ENCODE measurements around the gene SPATA31D1. TPM values are rescaled to one million over a fixed set of nuclear protein-coding genes. Genes with fewer than 3 reads are reported as not detected.

Gene SPATA31D1
- total RNA-seq, 2 donors from 2014 or later, result not detected

GRCh38 chr9:82031538-82032280 is 43.1 kb downstream of the SPATA31D1 start:
- H3K4me3 ChIP-seq, result no peak overlapping the region
- no peak overlapping the region for H3K27ac ChIP-seq
- intact Hi-C loops (cut with DNase I), result no loop called here
- no peaks in the 10 kb centered on the region for H3K4me1 ChIP-seq
- ATAC-seq (peak; percentile 63), DNase-seq (peak; percentile 28 to 74 (median 36))
- WGBS, 2 donors, result 44 to 56% methylated on average over 5 of the region's 5 CpGs
- no peaks in the 10 kb centered on the region for H3K36me3 ChIP-seq (replicated peaks in 1 of 2; ENCODE audit: insufficient read depth in 1 of 2, low read depth in 2 of 2)
- H3K9me3 ChIP-seq, result no peaks in the 10 kb centered on the region
- H3K27me3 ChIP-seq, result no peaks in the 10 kb centered on the region
- TF ChIP-seq CTCF (IDR thresholded peaks at IDR 0.05) (no peak), POLR2A (IDR thresholded peaks at IDR 0.05) (no peak)

- intact Hi-C loops (cut with DNase I), result no loop called here
- 40 to 57% methylated on average over 5 of the region's 5 CpGs for WGBS, 2 donors
- no peak for DNase-seq
Observed at GRCh38 chr9:82034956-82035731, 46.6 kb downstream of the SPATA31D1 start.

GRCh38 chr9:82036086-82036485 is 47.5 kb downstream of the SPATA31D1 start:
- DNase-seq, result no peak
- H3K9me3 ChIP-seq, result no peaks in the 10 kb centered on the region
- no peak overlapping the region for H3K27ac ChIP-seq
- 80 to 83% methylated on average over 4 of the region's 4 CpGs for WGBS, 2 donors
- no peaks in the 10 kb centered on the region for H3K4me1 ChIP-seq
- ATAC-seq, result no peak
- no peaks in the 10 kb centered on the region for H3K27me3 ChIP-seq
- TF ChIP-seq POLR2A (IDR thresholded peaks at IDR 0.05) (no peak), CTCF (IDR thresholded peaks at IDR 0.05) (no peak)
- no peak overlapping the region for H3K4me3 ChIP-seq
- intact Hi-C loops (cut with DNase I), result no loop called here
- no peaks in the 10 kb centered on the region for H3K36me3 ChIP-seq (replicated peaks in 1 of 2; ENCODE audit: insufficient read depth in 1 of 2, low read depth in 2 of 2)

More at GRCh38 chr9:82034956-82035731, 46.6 kb downstream of the SPATA31D1 start:
- Histone ChIP-seq H3K9me3 (no peaks in the 10 kb centered on the region), H3K36me3 (replicated peaks in 1 of 2; ENCODE audit: insufficient read depth in 1 of 2, low read depth in 2 of 2) (no peaks in the 10 kb centered on the region), H3K27ac (no peak overlapping the region), H3K4me3 (no peak overlapping the region), H3K27me3 (no peaks in the 10 kb centered on the region), H3K4me1 (no peaks in the 10 kb centered on the region)
- TF ChIP-seq CTCF (IDR thresholded peaks at IDR 0.05), result no peak
- TF ChIP-seq POLR2A (IDR thresholded peaks at IDR 0.05), result no peak
- ATAC-seq, result no peak

GRCh38 chr9:82037126-82037525 is 48.6 kb downstream of the SPATA31D1 start:
- ATAC-seq (no peak), DNase-seq (no peak)
- Histone ChIP-seq H3K27me3 (no peaks in the 10 kb centered on the region), H3K27ac (no peak overlapping the region), H3K9me3 (no peaks in the 10 kb centered on the region), H3K4me1 (no peaks in the 10 kb centered on the region), H3K4me3 (no peak overlapping the region), H3K36me3 (replicated peaks in 1 of 2; ENCODE audit: insufficient read depth in 1 of 2, low read depth in 2 of 2) (no peaks in the 10 kb centered on the region)
- intact Hi-C loops (cut with DNase I), result no loop called here
- 50 to 56% methylated on average over 1 of the region's 1 CpG for WGBS, 2 donors
- TF ChIP-seq CTCF (IDR thresholded peaks at IDR 0.05), result no peak
- no peak for TF ChIP-seq POLR2A (IDR thresholded peaks at IDR 0.05)
